ENCODE results near the gene THSD7A. TPM values are rescaled to one million over a fixed set of nuclear protein-coding genes. Genes with fewer than 3 reads are reported as not detected.

THSD7A gene
- total RNA-seq, 4 donors from 2014 or later = 11.4 to 24.7 (median 15.2) TPM

DNA sequence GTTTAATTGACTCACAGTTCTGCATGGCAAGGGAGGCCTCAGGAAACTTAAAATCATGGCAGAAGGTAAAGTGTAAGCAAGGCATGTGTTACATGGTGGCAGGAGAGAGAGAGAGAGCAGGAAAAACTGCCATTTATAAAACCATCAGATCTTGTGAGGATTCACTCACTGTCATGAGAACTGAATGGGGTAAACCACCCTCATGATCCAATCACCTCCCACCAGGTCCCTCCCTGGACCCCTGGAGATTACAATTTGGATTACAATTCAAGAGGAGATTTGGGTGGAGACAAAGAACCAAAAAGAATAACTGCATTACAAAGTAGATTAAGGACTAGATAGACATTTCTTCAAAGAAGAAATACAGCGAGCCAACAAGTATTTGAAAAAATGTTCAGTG is 324.1 kb downstream of the THSD7A start:
- H3K27me3 ChIP-seq = no peaks in the 10 kb centered on the region
- TF ChIP-seq, protein P1, sequence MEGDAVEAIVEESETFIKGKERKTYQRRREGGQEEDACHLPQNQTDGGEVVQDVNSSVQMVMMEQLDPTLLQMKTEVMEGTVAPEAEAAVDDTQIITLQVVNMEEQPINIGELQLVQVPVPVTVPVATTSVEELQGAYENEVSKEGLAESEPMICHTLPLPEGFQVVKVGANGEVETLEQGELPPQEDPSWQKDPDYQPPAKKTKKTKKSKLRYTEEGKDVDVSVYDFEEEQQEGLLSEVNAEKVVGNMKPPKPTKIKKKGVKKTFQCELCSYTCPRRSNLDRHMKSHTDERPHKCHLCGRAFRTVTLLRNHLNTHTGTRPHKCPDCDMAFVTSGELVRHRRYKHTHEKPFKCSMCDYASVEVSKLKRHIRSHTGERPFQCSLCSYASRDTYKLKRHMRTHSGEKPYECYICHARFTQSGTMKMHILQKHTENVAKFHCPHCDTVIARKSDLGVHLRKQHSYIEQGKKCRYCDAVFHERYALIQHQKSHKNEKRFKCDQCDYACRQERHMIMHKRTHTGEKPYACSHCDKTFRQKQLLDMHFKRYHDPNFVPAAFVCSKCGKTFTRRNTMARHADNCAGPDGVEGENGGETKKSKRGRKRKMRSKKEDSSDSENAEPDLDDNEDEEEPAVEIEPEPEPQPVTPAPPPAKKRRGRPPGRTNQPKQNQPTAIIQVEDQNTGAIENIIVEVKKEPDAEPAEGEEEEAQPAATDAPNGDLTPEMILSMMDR (IDR thresholded peaks at IDR 0.05) = no peak
- TF ChIP-seq EP300 (IDR thresholded peaks at IDR 0.05) = no peak
- no peak overlapping the region for H3K4me3 ChIP-seq
- no peaks in the 10 kb centered on the region for H3K36me3 ChIP-seq
- DNase-seq (ENCODE audit: low spot score in 2 of 2) = no peak
- no peaks in the 10 kb centered on the region for H3K4me1 ChIP-seq
- H3K27ac ChIP-seq = no peak overlapping the region
- H3K9me3 ChIP-seq = peaks cover 0 to 14% (median 0%) of the 10 kb centered on the region in 4 donors
- WGBS, 2 donors = 90 to 95% methylated on average over 1 of the region's 1 CpG

DNA sequence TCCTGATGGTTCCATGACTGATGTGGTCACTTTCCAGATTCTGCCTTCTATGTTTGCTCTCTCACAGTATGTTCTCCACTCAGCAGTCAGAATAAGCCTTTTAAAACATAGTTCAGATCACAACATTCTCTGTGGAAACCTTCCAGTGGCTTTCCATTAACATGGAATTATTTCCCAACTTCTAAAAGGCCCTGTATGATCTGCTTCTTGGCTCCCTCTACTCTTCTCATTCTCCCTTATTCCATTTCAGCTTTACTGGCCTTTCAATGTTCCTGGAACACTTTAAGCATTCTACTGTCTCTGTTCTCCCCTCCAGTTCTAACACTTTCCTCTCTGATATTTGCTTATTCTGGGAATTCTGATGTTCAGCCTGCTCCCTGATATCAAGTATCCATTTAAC is 325.6 kb downstream of the THSD7A start:
- peak overlapping the region in 1 of 4 donors; percentile 32 for H3K27ac ChIP-seq
- H3K4me1 ChIP-seq = no peaks in the 10 kb centered on the region
- DNase-seq (ENCODE audit: low spot score in 2 of 2) = no peak
- H3K9me3 ChIP-seq = peaks cover 0 to 29% (median 5%) of the 10 kb centered on the region in 4 donors
- H3K27me3 ChIP-seq = no peaks in the 10 kb centered on the region
- no peaks in the 10 kb centered on the region for H3K36me3 ChIP-seq
- H3K4me3 ChIP-seq = no peak overlapping the region
- TF ChIP-seq, protein P1 (IDR thresholded peaks at IDR 0.05) = no peak
- no peak for TF ChIP-seq EP300 (IDR thresholded peaks at IDR 0.05)
- no peak for TF ChIP-seq POLR2A (IDR thresholded peaks at IDR 0.05)

DNA sequence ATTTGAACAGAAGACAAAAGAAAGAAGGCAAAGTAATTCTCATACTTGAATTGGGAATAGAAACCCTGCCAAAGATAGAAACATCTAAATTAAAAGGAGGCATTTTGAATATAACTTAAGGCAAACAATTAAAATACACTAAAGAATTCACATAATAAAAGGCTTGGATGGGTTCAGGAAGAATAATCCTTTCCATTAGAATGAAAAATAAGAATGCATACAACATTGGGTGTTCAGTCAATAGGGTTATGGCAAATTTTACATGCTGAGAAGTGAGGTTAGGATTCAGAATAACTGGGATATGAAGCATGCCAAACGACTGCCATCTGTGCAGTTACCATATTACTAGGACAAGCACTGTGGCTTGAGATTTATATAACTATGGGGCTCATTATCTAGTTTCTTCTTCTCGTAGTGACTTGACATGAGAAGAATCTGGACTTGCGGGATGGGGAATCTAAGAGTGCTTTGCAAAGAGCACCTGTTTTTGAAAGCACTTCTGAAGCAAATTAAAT is 326.5 kb downstream of the THSD7A start:
- no peak overlapping the region for H3K27ac ChIP-seq
- DNase-seq (ENCODE audit: low spot score in 2 of 2) = no peak
- H3K27me3 ChIP-seq = no peaks in the 10 kb centered on the region
- H3K9me3 ChIP-seq = peaks cover 0 to 37% (median 8%) of the 10 kb centered on the region in 4 donors
- no peak overlapping the region for H3K4me3 ChIP-seq
- H3K4me1 ChIP-seq = no peaks in the 10 kb centered on the region
- WGBS, 2 donors = 78 to 87% methylated on average over 3 of the region's 3 CpGs
- no peaks in the 10 kb centered on the region for H3K36me3 ChIP-seq
- TF ChIP-seq POLR2A (IDR thresholded peaks at IDR 0.05) (no peak), EP300 (IDR thresholded peaks at IDR 0.05) (no peak)
- TF ChIP-seq, protein P1 (IDR thresholded peaks at IDR 0.05) = no peak

- DNase-seq (ENCODE audit: low spot score in 2 of 2) = no peak
- H3K4me1 ChIP-seq = no peaks in the 10 kb centered on the region
Observed at GRCh38 chr7:11492307-11492706, 339.7 kb downstream of the THSD7A start.

DNA sequence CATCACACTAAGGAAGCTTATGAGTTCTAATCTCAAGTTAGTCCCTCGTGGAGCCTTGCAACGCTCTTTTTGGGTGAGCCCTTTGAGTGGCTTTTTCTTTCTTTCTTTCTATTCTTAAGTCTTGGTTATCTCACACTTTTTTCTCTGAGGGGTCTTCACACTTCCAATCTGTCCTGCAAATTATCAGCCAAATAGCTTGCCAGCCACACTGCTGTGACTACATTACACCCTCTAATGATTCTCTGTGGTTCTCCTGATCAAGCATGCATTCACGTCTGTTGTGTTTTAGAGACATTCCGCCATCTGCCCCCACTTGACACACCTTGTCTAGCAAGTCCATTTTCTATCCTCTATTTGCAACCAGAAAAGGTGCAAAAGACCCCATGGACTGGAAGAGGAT is 340.2 kb downstream of the THSD7A start:
- no peak overlapping the region for H3K27ac ChIP-seq
- no peaks in the 10 kb centered on the region for H3K4me1 ChIP-seq
- H3K4me3 ChIP-seq = no peak overlapping the region
- no peaks in the 10 kb centered on the region for H3K27me3 ChIP-seq
- no peak for DNase-seq (ENCODE audit: low spot score in 2 of 2)
- H3K36me3 ChIP-seq = no peaks in the 10 kb centered on the region
- TF ChIP-seq, protein P1 (IDR thresholded peaks at IDR 0.05) = no peak
- TF ChIP-seq POLR2A (IDR thresholded peaks at IDR 0.05) = no peak
- TF ChIP-seq EP300 (IDR thresholded peaks at IDR 0.05) = no peak
- 89 to 90% methylated on average over 4 of the region's 4 CpGs for whole genome bisulfite sequencing, 2 donors
- no peaks in the 10 kb centered on the region for H3K9me3 ChIP-seq

More at GRCh38 chr7:11492307-11492706, 339.7 kb downstream of the THSD7A start:
- Histone ChIP-seq H3K36me3 (no peaks in the 10 kb centered on the region), H3K4me3 (no peak overlapping the region), H3K27ac (no peak overlapping the region), H3K9me3 (no peaks in the 10 kb centered on the region), H3K27me3 (no peaks in the 10 kb centered on the region)
- TF ChIP-seq POLR2A (IDR thresholded peaks at IDR 0.05) (no peak), EP300 (IDR thresholded peaks at IDR 0.05) (no peak)
- TF ChIP-seq, protein P1 (IDR thresholded peaks at IDR 0.05) = no peak
- WGBS, 2 donors = 49 to 51% methylated on average over 1 of the region's 1 CpG

Measured in tibial nerve (tissue), 4 donors.